NB4 (cell line): Measurements from ENCODE around the gene CDKAL1.
"Not testable (repeated sequence)": the region's sequence is repeated elsewhere in the genome, so short reads cannot be mapped to it uniquely, and the experiment has no call there.

Source experiments
- DNase-seq: peaks from one replicate; pipeline ENCODE4 v3.0.0; 2010; ENCODE audit warnings: low read depth
- H3K4me3 ChIP-seq: one replicate; pipeline ENCODE4 v1.5.1; 2011; ENCODE audit warnings: mild to moderate bottlenecking, low read depth, low read length, moderate library complexity
- CTCF ChIP-seq: IDR thresholded peaks from one replicate; pipeline ENCODE4 v1.5.1; 2012; ENCODE audit warnings: low read depth, low read length
- MAX ChIP-seq: IDR thresholded peaks from 2 replicates; pipeline ENCODE4 v1.6.1; 2011; ENCODE audit warnings: low read depth, low read length
- MYC ChIP-seq: IDR thresholded peaks from 2 replicates; pipeline ENCODE4 v1.6.1; 2011; ENCODE audit warnings: low read depth, low read length
- POLR2A ChIP-seq: IDR thresholded peaks from 2 replicates; pipeline ENCODE4 v1.6.1; 2011; ENCODE audit warnings: mild to moderate bottlenecking; ENCODE audit not compliant: insufficient read length; ENCODE audit errors: extremely low read depth

Gene CDKAL1

GRCh38 chr6:20633566-20634340 is 99.5 kb downstream of the CDKAL1 start:
- DNase-seq = no peak
- no peak overlapping the region for H3K4me3 ChIP-seq
- no peak for TF ChIP-seq POLR2A
- no peak for TF ChIP-seq MYC
- TF ChIP-seq CTCF = no peak
- no peak for TF ChIP-seq MAX

- DNase-seq = no peak
- TF ChIP-seq MYC (no peak), POLR2A (no peak), MAX (no peak), CTCF (no peak)
Observed at GRCh38 chr6:20639161-20639560, 104.9 kb downstream of the CDKAL1 start.

GRCh38 chr6:20640181-20640580 is 105.9 kb downstream of the CDKAL1 start:
- TF ChIP-seq CTCF (no peak), MAX (no peak), MYC (no peak), POLR2A (no peak)
- H3K4me3 ChIP-seq = no peak overlapping the region

More at GRCh38 chr6:20639161-20639560, 104.9 kb downstream of the CDKAL1 start:
- H3K4me3 ChIP-seq = no peak overlapping the region

GRCh38 chr6:20642441-20642840 is 108.2 kb downstream of the CDKAL1 start:
- DNase-seq = no peak
- TF ChIP-seq CTCF (no peak), MYC (no peak), POLR2A (no peak), MAX (no peak)
- no peak overlapping the region for H3K4me3 ChIP-seq

More at GRCh38 chr6:20640181-20640580, 105.9 kb downstream of the CDKAL1 start:
- no peak for DNase-seq

- H3K4me3 ChIP-seq = no peak overlapping the region
- no peak for TF ChIP-seq MAX
- no peak for TF ChIP-seq CTCF
- no peak for TF ChIP-seq MYC
- TF ChIP-seq POLR2A = no peak
- no peak for DNase-seq
Observed at GRCh38 chr6:20644667-20645370, 110.6 kb downstream of the CDKAL1 start.

GRCh38 chr6:20645572-20645971 is 111.3 kb downstream of the CDKAL1 start:
- DNase-seq, H3K4me3 ChIP-seq: not testable (repeated sequence)
